A549 (cell line): ENCODE data around the gene NR1H2. TPM values are rescaled to one million over a fixed set of nuclear protein-coding genes. Genes with fewer than 3 reads are reported as not detected.

Experiments used
- ATAC-seq, 2 experiments: fragments of 200-7000 bp in 1 of 2; fragments of >200 bp in 1 of 2; cut with Nextera tagmentation in 1 of 2; cut with Tn5 transposase in 1 of 2; 3 replicates each; pipeline versions ENCODE4 v1.8.0 to v1.9.1; 2018 to 2020; ENCODE audit warnings: mild to moderate bottlenecking in 1 of 2, moderate library complexity in 1 of 2
- CTCF ChIA-PET: fragments of 300-600 bp; sonication (Branson Sonifier 250); formaldehyde crosslinking; extraction: SDS; loops from one replicate; lab custom pipeline; 2021; ENCODE audit warnings: antibody characterized with exemption, inconsistent platforms; lab: Yijun Ruan, JAX
- POLR2A ChIA-PET: fragments of 350-600 bp; formaldehyde crosslinking; extraction: SDS; loops from one replicate; lab custom pipeline; 2021; ENCODE audit warnings: antibody characterized with exemption, inconsistent platforms; lab: Yijun Ruan, JAX
- DNase-seq, 2 experiments: peaks; one replicate each; pipeline versions ENCODE4 v3.0.0 to v3.0.0-alpha.2; 2011 to 2016; ENCODE audit warnings: low read depth in 1 of 2, low spot score in 1 of 2
- FAIRE-seq: peaks from 2 replicates; lab custom pipeline; 2011; peaks lifted over from hg19 to GRCh38; lab: Jason Lieb, UNC
- H3K27ac ChIP-seq, 2 experiments: fragments of >200 bp; sonication (Bioruptor Twin); formaldehyde crosslinking; 3 replicates each; pipeline ENCODE4 v1.5.1; 2016 to 2017
- H3K4me1 ChIP-seq: fragments of >200 bp; sonication (Bioruptor Twin); formaldehyde crosslinking; 3 replicates; pipeline ENCODE4 v1.6.1; 2016
- H3K4me2 ChIP-seq: fragments of >200 bp; sonication (Bioruptor Twin); formaldehyde crosslinking; 3 replicates; pipeline ENCODE4 v1.6.1; 2016
- H3K4me3 ChIP-seq: fragments of >200 bp; sonication (Bioruptor Twin); formaldehyde crosslinking; 3 replicates; pipeline ENCODE4 v1.5.1; 2016
- H3K9me3 ChIP-seq: fragments of >200 bp; sonication (Bioruptor Twin); formaldehyde crosslinking; 3 replicates; pipeline ENCODE4 v1.6.1; 2016
- ATOH8 ChIP-seq: fragments of 250-450 bp; sonication (Bioruptor Pico); IDR thresholded peaks from 2 replicates; pipeline ENCODE4 v1.5.0; 2020; ENCODE audit warnings: low read depth, mild to moderate bottlenecking, moderate library complexity
- CEBPB ChIP-seq, 2 experiments: fragments of >200 bp in 1 of 2; sonication (Bioruptor Twin) in 1 of 2; formaldehyde crosslinking in 1 of 2; IDR thresholded peaks; 2 replicates each; pipeline ENCODE4 v1.6.1; 2012 to 2016
- CHD4 ChIP-seq: fragments of 200-600 bp; sonication (generic); IDR thresholded peaks from 2 replicates; pipeline ENCODE4 v1.6.1; 2016; ENCODE audit warnings: antibody characterized with exemption, mild to moderate bottlenecking, borderline replicate concordance
- CTCF ChIP-seq: fragments of >200 bp; sonication (Bioruptor Twin); formaldehyde crosslinking; IDR thresholded peaks from 3 replicates; pipeline ENCODE4 v1.5.1; 2016
- ESRRA ChIP-seq: fragments of 150-350 bp; IDR thresholded peaks from 2 replicates; pipeline ENCODE4 v1.6.1; 2014; ENCODE audit warnings: mild to moderate bottlenecking, low read length, borderline replicate concordance
- FOSL2 ChIP-seq, 2 experiments: fragments of 450-650 bp in 1 of 2; fragments of >200 bp in 1 of 2; sonication (Bioruptor Twin) in 1 of 2; formaldehyde crosslinking; IDR thresholded peaks; 2 replicates each; pipeline versions ENCODE4 v1.5.0 to v1.6.1; 2016 to 2020; ENCODE audit warnings: mild to moderate bottlenecking in 1 of 2, moderate library complexity in 1 of 2
- HES2 ChIP-seq: fragments of >200 bp; sonication (Bioruptor Twin); formaldehyde crosslinking; IDR thresholded peaks from 2 replicates; pipeline ENCODE4 v1.6.1; 2016
- JUN ChIP-seq, 2 experiments: fragments of >200 bp; sonication (Bioruptor Twin); formaldehyde crosslinking; IDR thresholded peaks; 2 replicates in 1 of 2; 3 replicates in 1 of 2; pipeline ENCODE4 v1.6.1; 2016 to 2017
- KDM1A ChIP-seq: fragments of 200-600 bp; sonication (generic); IDR thresholded peaks from 2 replicates; pipeline ENCODE4 v1.6.1; 2016; ENCODE audit warnings: low read depth, mild to moderate bottlenecking
- MAFK ChIP-seq: fragments of 450-650 bp; IDR thresholded peaks from 2 replicates; pipeline ENCODE4 v1.6.1; 2014; ENCODE audit not compliant: partially characterized antibody
- MAZ ChIP-seq: fragments of 150-350 bp; IDR thresholded peaks from 2 replicates; pipeline ENCODE4 v1.6.1; 2014; ENCODE audit warnings: antibody characterized with exemption, low read depth, low read length, borderline replicate concordance
- RCOR1 ChIP-seq: fragments of 150-350 bp; IDR thresholded peaks from 2 replicates; pipeline ENCODE4 v1.6.1; 2014; ENCODE audit warnings: antibody characterized with exemption, low read length, low read depth
- RNF2 ChIP-seq: fragments of 200-600 bp; sonication (generic); IDR thresholded peaks from 2 replicates; pipeline ENCODE4 v1.6.1; 2016; ENCODE audit warnings: low read depth, mild to moderate bottlenecking, antibody characterized with exemption, moderate library complexity, borderline replicate concordance
- SMC3 ChIP-seq: fragments of >200 bp; sonication (Bioruptor Twin); formaldehyde crosslinking; IDR thresholded peaks from 3 replicates; pipeline ENCODE4 v1.6.1; 2018; ENCODE audit warnings: inconsistent platforms
- TFCP2L1 ChIP-seq: fragments of 250-450 bp; sonication (Bioruptor Pico); IDR thresholded peaks from 2 replicates; pipeline ENCODE4 v1.5.0; 2021; ENCODE audit warnings: mild to moderate bottlenecking
- ZC3H11A ChIP-seq: fragments of 450-650 bp; IDR thresholded peaks from 2 replicates; pipeline ENCODE4 v1.6.1; 2014; ENCODE audit warnings: antibody characterized with exemption, mild to moderate bottlenecking
- ZFP36 ChIP-seq: fragments of 450-650 bp; IDR thresholded peaks from 2 replicates; pipeline ENCODE4 v1.6.1; 2014; ENCODE audit warnings: borderline replicate concordance; ENCODE audit not compliant: partially characterized antibody
- ZNF302 ChIP-seq: fragments of 250-450 bp; sonication (Bioruptor Pico); IDR thresholded peaks from 2 replicates; pipeline ENCODE4 v1.9.0; 2021; ENCODE audit warnings: inconsistent platforms, mild to moderate bottlenecking, moderate library complexity
- ZSCAN20 ChIP-seq: fragments of 250-450 bp; sonication (Bioruptor Pico); IDR thresholded peaks from 2 replicates; pipeline ENCODE4 v1.8.0; 2022; ENCODE audit warnings: mild to moderate bottlenecking, moderate library complexity
- WGBS: methylation state at CpG from one replicate; pipeline ENCODE4 v1.1.6; 2017; ENCODE audit errors: missing lambda C conversion rate; 5-methylcytosine and 5-hydroxymethylcytosine counted together
- polyA plus RNA-seq, 4 experiments: library from polyadenylated mRNA; depleted of rRNA in 3 of 4; stranded (reverse); fragments of >200 nt; fragmentation: RNase III in 1 of 4; extraction: RNeasy Plus Mini Kit Qiagen cat#74134 plus additional on column Dnase treatment in 1 of 4; gene quantifications; 2 replicates in 3 of 4; 3 replicates in 1 of 4; pipeline ENCODE4 v1.2.3, GENCODE V29; 2011 to 2017
- TF ChIP-seq, protein P1 (sequence below): IDR thresholded peaks from 2 replicates; pipeline ENCODE4 v1.6.1; 2012

NR1H2 gene
- polyA plus RNA-seq, 2 of the 4 experiments (the other 2 are of a cell fraction) = 39.3 to 67.0 TPM

- H3K4me3 ChIP-seq = no peak overlapping the region
- TF ChIP-seq RNF2 = no peak
- 0 out of 2 replicates have a peak, but pooled peaks have one; percentile 24 for TF ChIP-seq CHD4
- no peak for TF ChIP-seq MAFK
- peak; percentile 79 for TF ChIP-seq ZFP36
- no peak for TF ChIP-seq ATOH8
- TF ChIP-seq ZC3H11A = no peak
- TF ChIP-seq CTCF = no peak
- TF ChIP-seq RCOR1 = no peak
- TF ChIP-seq ZSCAN20 (CRISPR knock-in tag) = no peak
- TF ChIP-seq KDM1A = no peak
- no peak for TF ChIP-seq ESRRA
- no peak for TF ChIP-seq MAZ
- H3K4me2 ChIP-seq = no peak overlapping the region
- ATAC-seq (no peak), FAIRE-seq (no peak), DNase-seq (no peak)
- no peak overlapping the region for H3K27ac ChIP-seq
- H3K9me3 ChIP-seq = no peaks in the 10 kb centered on the region
- H3K4me1 ChIP-seq = no peaks in the 10 kb centered on the region
- POLR2A ChIA-PET = no interaction called here
- WGBS = 83% methylated on average over 18 of the region's 22 CpGs
- CTCF ChIA-PET = interaction anchor here (0.8 to 5.8 kb wide), 7 partner anchors 8 to 57 kb away, joined by 3 to 36 read pairs (median 5); no protein-coding TSS in a partner anchor
Observed at GRCh38 chr19:50423279-50424113, 47.2 kb downstream of the NR1H2 start.

DNA sequence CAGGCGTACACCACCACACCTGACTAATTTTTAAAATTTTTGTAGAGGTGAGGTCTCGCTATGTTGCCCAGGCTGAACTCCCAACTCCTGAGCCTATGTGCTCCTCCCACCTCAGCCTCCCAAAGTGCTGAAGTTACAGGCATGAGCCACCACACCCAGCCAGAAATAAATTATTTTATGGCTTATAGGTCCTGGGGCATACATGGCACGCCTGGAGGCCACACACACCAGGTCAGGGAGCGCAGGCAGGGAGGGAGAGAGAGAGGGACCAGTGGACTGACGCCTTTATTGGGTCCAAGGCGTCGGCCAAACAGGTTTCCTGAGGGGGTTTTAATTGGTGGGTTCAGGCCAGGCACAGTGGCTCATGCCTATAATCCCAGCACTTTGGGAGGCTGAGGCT is 49.3 kb downstream of the NR1H2 start:
- ChIA-PET POLR2A (no interaction called here), CTCF (interaction anchor here (1.0 to 5.8 kb wide), 6 partner anchors 10 to 84 kb away, joined by 3 to 36 read pairs (median 7); no protein-coding TSS in a partner anchor)
- TF ChIP-seq TFCP2L1 (CRISPR knock-in tag) (no peak), ESRRA (no peak), FOSL2 (IDR thresholded peaks at IDR 0.05) (no peak), FOSL2 (CRISPR knock-in tag; IDR thresholded peaks at IDR 0.05) (no peak), CEBPB (IDR thresholded peaks at IDR 0.05) (no peak), ZNF302 (CRISPR knock-in tag) (no peak), SMC3 (no peak), RCOR1 (no peak), MAFK (no peak), JUN (IDR thresholded peaks at IDR 0.05) (no peak), HES2 (no peak)
- TF ChIP-seq, protein P1, sequence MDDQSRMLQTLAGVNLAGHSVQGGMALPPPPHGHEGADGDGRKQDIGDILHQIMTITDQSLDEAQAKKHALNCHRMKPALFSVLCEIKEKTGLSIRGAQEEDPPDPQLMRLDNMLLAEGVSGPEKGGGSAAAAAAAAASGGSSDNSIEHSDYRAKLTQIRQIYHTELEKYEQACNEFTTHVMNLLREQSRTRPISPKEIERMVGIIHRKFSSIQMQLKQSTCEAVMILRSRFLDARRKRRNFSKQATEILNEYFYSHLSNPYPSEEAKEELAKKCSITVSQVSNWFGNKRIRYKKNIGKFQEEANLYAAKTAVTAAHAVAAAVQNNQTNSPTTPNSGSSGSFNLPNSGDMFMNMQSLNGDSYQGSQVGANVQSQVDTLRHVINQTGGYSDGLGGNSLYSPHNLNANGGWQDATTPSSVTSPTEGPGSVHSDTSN = no peak

More for the DNA sequence above, 49.3 kb downstream of the NR1H2 start:
- no peak overlapping the region for H3K4me3 ChIP-seq
- DNase-seq (no peak), FAIRE-seq (no peak), ATAC-seq (no peak)
- H3K9me3 ChIP-seq = no peaks in the 10 kb centered on the region
- WGBS = 71% methylated on average over 7 of the region's 7 CpGs
- no peak overlapping the region for H3K27ac ChIP-seq
- no peak overlapping the region for H3K4me2 ChIP-seq
- H3K4me1 ChIP-seq = no peaks in the 10 kb centered on the region
